MCF 10A (cell line): ENCODE results near the gene PDE4D. TPM values are rescaled to one million over a fixed set of nuclear protein-coding genes. Genes with fewer than 3 reads are reported as not detected.
A peak's percentile ranks its signal among the peaks of the same experiment; 100 is the strongest.

Source experiments
- BruUV-seq: library from RNA; stranded (reverse); fragments of 400-500 nt; replicated peaks from 2 replicates; lab custom pipeline; 2021; lab: Mats Ljungman, UMichigan
- CTCF ChIA-PET: fragments of 300-600 bp; sonication (Branson Sonifier 250); formaldehyde crosslinking; extraction: SDS; loops from one replicate; lab custom pipeline; 2021; ENCODE audit warnings: antibody characterized with exemption, inconsistent platforms; lab: Yijun Ruan, JAX
- POLR2A ChIA-PET: fragments of 300-600, 350-650 bp; sonication (Branson Sonifier 250); formaldehyde crosslinking; extraction: SDS; loops from one replicate; lab custom pipeline; 2020; ENCODE audit warnings: antibody characterized with exemption, inconsistent platforms; lab: Yijun Ruan, JAX
- DNase-seq: peaks from one replicate; pipeline ENCODE4 v3.0.0-alpha.2; 2018; ENCODE audit not compliant: unreplicated experiment
- H3K27ac Mint-ChIP-seq: one replicate; pipeline ENCODE4 v1.8.0; 2022; ENCODE audit warnings: mild to moderate bottlenecking, low read depth, mixed read lengths; ENCODE audit not compliant: unreplicated experiment
- H3K27me3 Mint-ChIP-seq: one replicate; pipeline ENCODE4 v1.8.0; 2022; ENCODE audit warnings: mixed read lengths; ENCODE audit not compliant: insufficient read depth, unreplicated experiment
- H3K36me3 Mint-ChIP-seq: one replicate; pipeline ENCODE4 v1.8.0; 2022; ENCODE audit warnings: mild to moderate bottlenecking, moderate library complexity, mixed read lengths; ENCODE audit not compliant: insufficient read depth, unreplicated experiment
- H3K4me1 Mint-ChIP-seq: one replicate; pipeline ENCODE4 v1.8.0; 2022; ENCODE audit warnings: mixed read lengths; ENCODE audit not compliant: insufficient read depth, unreplicated experiment
- H3K4me3 Mint-ChIP-seq: one replicate; pipeline ENCODE4 v1.8.0; 2022; ENCODE audit warnings: mild to moderate bottlenecking, moderate library complexity, mixed read lengths; ENCODE audit not compliant: unreplicated experiment
- H3K9me3 Mint-ChIP-seq: one replicate; pipeline ENCODE4 v1.8.0; 2022; ENCODE audit warnings: mixed read lengths; ENCODE audit not compliant: unreplicated experiment
- intact Hi-C: fragments of 100-400 bp; cut with micrococcal nuclease; formaldehyde crosslinking; loops from 2 replicates; pipeline ENCODE4 v1.14.1; 2022
- total RNA-seq: library from RNA; stranded (reverse); gene quantifications from 2 replicates; pipeline ENCODE4 v1.2.3, GENCODE V29; 2022
- TF ChIP-seq, protein P1 (sequence below): fragments of 200-600 bp; IDR thresholded peaks from one replicate; pipeline ENCODE4 v1.8.0; 2022; ENCODE audit warnings: antibody characterized with exemption, mild to moderate bottlenecking; ENCODE audit not compliant: unreplicated experiment

Gene PDE4D
- total RNA-seq, 1 experiment from 2014 or later = 85.0 TPM

DNA sequence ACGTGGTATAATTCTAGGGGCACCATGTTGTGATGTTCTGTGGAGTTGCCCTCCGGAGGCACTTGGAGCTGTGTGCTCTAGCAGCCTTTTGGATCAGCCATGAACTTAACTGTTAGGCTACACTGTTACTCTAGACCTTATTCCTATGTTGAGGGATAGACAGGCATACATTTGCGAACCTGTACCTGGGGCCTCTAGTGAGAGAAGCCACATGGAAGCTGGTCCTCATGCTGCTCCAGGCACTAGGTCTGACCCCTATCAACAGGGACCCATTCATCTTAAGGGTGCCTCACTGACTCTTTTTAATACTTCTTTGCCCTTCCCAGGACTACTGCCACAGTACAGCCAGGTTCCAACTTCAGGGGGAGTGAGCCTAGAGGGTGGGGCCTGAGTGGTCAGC is 715.9 kb downstream of the PDE4D start:
- DNase-seq = no peak
- peaks cover 16% of the 10 kb centered on the region for H3K36me3 Mint-ChIP-seq
- no TSS peak for BruUV-seq
- ChIA-PET CTCF (interaction anchor here (0.6 to 8.1 kb wide), 5 partner anchors 11 to 293 kb away, joined by 4 to 110 read pairs (median 8); no protein-coding TSS in a partner anchor), POLR2A (no interaction called here)
- H3K4me1 Mint-ChIP-seq = peaks cover 5% of the 10 kb centered on the region
- no peaks in the 10 kb centered on the region for H3K27me3 Mint-ChIP-seq
- H3K9me3 Mint-ChIP-seq = no peaks in the 10 kb centered on the region
- no peak overlapping the region for H3K4me3 Mint-ChIP-seq
- no peak overlapping the region for H3K27ac Mint-ChIP-seq
- TF ChIP-seq, protein P1, sequence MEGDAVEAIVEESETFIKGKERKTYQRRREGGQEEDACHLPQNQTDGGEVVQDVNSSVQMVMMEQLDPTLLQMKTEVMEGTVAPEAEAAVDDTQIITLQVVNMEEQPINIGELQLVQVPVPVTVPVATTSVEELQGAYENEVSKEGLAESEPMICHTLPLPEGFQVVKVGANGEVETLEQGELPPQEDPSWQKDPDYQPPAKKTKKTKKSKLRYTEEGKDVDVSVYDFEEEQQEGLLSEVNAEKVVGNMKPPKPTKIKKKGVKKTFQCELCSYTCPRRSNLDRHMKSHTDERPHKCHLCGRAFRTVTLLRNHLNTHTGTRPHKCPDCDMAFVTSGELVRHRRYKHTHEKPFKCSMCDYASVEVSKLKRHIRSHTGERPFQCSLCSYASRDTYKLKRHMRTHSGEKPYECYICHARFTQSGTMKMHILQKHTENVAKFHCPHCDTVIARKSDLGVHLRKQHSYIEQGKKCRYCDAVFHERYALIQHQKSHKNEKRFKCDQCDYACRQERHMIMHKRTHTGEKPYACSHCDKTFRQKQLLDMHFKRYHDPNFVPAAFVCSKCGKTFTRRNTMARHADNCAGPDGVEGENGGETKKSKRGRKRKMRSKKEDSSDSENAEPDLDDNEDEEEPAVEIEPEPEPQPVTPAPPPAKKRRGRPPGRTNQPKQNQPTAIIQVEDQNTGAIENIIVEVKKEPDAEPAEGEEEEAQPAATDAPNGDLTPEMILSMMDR = no peak
- intact Hi-C loops = no loop called here

- ChIA-PET POLR2A (interaction anchor here (0.7 to 2.2 kb wide), 4 partner anchors 71 to 283 kb away, joined by 3 to 7 read pairs (median 4); no protein-coding TSS in a partner anchor), CTCF (interaction anchor here (0.5 to 8.1 kb wide), 53 partner anchors 9 to 1576 kb away, joined by 3 to 110 read pairs (median 4); no protein-coding TSS in a partner anchor)
- Mint-ChIP-seq H3K9me3 (no peaks in the 10 kb centered on the region), H3K4me1 (peaks cover 7% of the 10 kb centered on the region), H3K27ac (no peak overlapping the region), H3K4me3 (no peak overlapping the region), H3K27me3 (no peaks in the 10 kb centered on the region), H3K36me3 (peaks cover 12% of the 10 kb centered on the region)
- DNase-seq = peak; percentile 73
- BruUV-seq = no TSS peak
- TF ChIP-seq, protein P1 = peak; percentile 89
- intact Hi-C loops = loop anchor here (1.0 kb wide), 4 partner anchors 140 to 303 kb away; no protein-coding TSS in a partner anchor
These were observed 719.2 kb downstream of the PDE4D start for GRCh38 chr5:59174248-59174844.

GRCh38 chr5:59173578-59173977 is 719.9 kb downstream of the PDE4D start:
- intact Hi-C loops = no loop called here
- Mint-ChIP-seq H3K27ac (no peak overlapping the region), H3K4me1 (peaks cover 7% of the 10 kb centered on the region), H3K9me3 (no peaks in the 10 kb centered on the region), H3K4me3 (no peak overlapping the region), H3K27me3 (no peaks in the 10 kb centered on the region), H3K36me3 (peaks cover 9% of the 10 kb centered on the region)
- ChIA-PET CTCF (interaction anchor here (0.5 to 8.1 kb wide), 37 partner anchors 9 to 642 kb away, joined by 3 to 110 read pairs (median 4); no protein-coding TSS in a partner anchor), POLR2A (interaction anchor here (0.6 to 1.5 kb wide), 5 partner anchors 9 to 1283 kb away, joined by 3 to 6 read pairs (median 3); no protein-coding TSS in a partner anchor)
- DNase-seq = no peak
- no TSS peak for BruUV-seq
- TF ChIP-seq, protein P1 = no peak

- intact Hi-C loops = no loop called here
- CTCF ChIA-PET = interaction anchor here (0.6 kb wide), 1 partner anchor 151 kb away, joined by 3 read pairs; no protein-coding TSS in a partner anchor
- H3K4me1 Mint-ChIP-seq = peaks cover 7% of the 10 kb centered on the region
- no peaks in the 10 kb centered on the region for H3K27me3 Mint-ChIP-seq
- no peak overlapping the region for H3K27ac Mint-ChIP-seq
- no peak overlapping the region for H3K4me3 Mint-ChIP-seq
- TF ChIP-seq, protein P1 = no peak
- peaks cover 6% of the 10 kb centered on the region for H3K36me3 Mint-ChIP-seq
- POLR2A ChIA-PET = no interaction called here
- no peaks in the 10 kb centered on the region for H3K9me3 Mint-ChIP-seq
- DNase-seq = no peak
- no TSS peak for BruUV-seq
These were observed 722.4 kb downstream of the PDE4D start for GRCh38 chr5:59171131-59171530.
